Activated CD8-positive, alpha-beta memory T cell treated with anti-CD3 and anti-CD28 coated beads for 1 hour (primary cell): ENCODE data around the gene CELSR1.
A peak's percentile ranks its signal among the peaks of the same experiment; 100 is the strongest.

Experiments
- DNase-seq, 2 donors: peaks; one replicate each; pipeline ENCODE4 v3.0.0-alpha.2; 2020; ENCODE audit warnings: low read depth in 1 of 2; ENCODE audit errors: extremely low read depth in 1 of 2

CELSR1 gene

DNA sequence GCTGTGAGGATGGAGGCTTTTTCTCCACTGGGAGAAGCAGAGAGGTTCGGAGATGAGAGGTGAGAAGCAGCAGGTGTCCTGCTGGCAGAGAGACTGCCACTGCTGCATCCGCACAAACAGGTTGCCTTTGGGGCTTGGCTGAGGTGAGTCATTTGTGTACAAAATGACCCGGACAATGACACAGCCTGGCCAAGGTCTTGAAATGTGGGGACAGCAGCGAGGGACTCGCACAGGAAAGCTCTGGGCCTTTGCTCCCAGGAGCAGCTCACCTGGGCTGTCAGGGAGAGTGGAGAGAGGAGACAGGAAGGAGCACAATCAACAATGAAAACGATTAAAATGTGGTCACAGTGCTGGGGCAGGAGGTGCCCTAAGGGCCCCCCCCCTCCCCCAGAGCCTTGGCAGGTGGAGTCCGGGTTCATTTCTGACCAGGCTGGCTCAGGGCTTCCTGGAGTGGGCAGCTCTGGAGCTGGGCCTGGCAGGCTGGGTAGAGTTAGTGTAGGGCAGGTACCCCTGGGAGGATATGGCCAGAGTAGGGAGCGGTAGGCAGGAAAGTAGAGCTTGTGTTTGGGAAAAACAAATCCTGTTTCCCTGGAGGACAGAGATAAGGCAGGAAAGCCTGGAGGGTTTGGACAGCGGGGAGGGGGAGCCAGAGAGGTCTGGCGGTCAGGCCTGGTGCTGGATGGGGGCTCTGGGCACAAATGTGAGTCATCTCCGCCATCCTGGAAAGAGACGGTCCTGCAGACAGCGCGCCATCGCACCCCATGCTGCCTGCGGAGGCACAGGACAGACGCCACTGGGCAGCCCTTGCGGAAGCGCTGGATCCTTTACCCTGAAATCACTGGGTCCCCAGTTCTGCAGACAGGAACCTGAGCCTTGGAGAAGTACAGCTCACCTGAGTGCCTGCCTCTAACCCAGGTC is 37.8 kb upstream of the CELSR1 start:
- no peak for DNase-seq

DNA sequence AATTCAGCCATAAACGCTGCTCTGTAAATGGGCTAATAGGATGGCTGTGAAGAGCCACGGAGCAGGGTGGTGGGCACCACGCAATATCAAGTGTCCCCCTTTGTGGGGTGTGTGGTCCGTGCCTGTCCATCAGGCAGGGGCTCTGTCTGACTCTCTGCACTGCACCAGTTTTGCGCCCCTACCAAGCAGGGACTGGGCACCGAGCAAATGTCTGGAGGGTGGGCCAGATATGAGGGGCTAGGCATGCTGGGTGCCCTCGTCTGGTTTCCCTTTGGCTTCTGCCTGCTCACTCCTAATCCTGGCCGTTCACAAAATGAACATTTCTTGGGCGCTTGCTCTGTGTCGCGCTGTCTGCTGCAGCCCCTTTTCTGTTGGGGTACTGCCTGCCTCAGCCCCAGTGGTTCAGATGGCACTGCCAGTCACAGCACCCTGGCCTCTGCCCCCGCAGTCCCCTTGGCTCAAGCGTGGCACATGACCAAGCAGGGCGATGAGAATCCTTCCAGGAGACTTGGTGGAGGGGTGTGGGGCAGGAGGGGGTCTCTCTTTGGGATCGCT is 37.1 kb upstream of the CELSR1 start:
- DNase-seq = no peak

DNA sequence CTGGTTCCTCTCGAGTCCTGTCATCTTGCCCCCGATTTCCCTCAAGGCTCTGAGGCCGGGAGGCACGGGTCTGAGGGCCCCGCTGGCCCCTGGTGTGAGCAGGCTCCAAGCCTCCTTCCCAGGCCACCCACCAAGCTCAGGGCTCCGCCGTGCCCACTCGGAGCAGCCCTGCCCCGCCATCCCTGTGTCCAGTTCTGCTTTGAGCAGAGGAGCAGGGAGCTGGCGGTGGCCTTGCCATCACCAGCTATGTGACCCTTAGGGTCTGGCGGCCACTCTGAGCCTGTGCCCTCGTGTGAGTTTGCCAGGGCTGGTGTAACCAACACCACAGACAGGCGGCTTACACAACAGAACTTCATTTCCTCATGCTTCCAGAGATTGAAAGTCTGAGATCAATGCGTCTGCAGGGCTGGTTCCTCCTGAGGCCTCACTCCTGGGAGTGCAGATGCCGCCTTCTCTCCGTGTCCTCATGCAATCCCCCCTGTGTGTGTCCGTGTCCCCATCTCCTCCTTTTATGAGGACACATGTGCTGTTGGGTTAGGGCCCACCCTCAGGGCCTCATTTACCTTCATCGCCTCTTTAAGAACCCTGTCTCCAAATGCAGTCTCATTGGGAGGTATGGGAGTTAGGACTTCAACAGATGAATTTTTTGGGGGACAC is 36.5 kb upstream of the CELSR1 start:
- DNase-seq = no peak

DNA sequence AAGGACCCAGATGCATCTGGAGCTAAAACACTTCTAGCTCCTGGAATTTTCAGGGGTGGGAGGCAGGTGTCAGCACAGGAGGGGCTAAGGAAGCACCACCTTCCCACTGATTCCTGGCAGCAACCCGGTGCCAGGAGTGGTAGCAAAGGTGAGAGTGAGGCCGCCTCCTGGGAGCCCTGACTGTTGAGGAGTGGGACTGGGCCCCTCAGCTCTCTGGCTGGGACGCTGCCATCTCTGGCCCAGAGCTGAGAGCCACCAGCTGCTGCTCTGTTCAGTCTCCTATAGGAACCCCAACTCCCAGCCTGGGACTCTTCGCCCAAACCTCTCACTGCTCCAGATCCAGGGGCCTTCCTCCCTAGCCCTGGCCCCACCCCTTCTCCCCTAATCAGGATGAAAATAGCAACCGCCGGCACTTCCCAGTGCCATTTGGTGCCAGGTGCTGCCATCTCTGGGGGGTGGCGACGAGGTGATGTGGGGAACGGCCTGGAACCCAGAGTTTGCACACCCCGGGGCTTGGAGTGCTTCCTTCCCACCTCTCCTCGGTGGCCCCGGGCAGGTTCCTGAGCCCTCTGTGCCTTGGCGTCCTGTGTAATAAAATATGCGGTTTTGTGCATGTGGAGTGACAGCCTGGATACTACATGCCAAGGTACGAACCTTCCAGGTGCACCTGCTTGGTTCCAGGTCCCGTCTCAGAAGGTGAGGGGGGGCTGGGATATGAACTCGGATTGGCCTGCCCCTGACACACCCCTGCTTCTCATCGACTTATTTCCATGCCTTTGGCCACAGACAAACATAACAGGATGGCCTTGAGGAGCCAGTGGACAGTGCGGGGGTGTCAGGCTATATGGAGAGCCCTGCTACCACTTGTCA is 35.7 kb upstream of the CELSR1 start:
- no peak for DNase-seq

DNA sequence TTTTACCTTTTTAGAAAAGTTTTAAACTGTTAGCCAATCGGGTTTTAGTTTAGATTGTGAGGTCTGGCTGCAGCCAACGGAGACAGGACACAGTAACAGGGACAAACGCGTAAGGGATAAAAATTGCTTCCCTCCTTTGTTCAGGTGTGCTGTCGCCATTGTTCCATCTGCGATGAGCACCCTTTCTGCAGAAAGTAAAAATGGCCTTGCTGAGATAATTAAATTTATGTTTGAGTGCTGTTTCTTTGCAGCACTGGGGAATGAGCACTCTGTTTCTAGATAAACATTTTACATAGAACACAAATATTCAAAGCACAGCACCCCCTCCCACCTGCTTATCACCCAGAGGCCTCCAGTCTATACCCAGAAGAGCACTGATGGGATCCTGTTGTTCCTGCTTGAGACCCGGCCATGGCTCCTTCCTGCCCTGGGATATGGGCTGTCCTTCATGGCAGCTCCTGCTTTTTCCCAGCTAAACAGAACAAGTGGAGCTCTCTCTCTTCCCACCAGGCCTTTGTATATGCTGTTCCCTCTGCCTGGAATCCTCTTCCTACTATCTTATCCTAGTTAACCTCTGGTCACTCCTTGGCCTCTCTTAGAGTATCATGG is 34.3 kb upstream of the CELSR1 start:
- DNase-seq = no peak

DNA sequence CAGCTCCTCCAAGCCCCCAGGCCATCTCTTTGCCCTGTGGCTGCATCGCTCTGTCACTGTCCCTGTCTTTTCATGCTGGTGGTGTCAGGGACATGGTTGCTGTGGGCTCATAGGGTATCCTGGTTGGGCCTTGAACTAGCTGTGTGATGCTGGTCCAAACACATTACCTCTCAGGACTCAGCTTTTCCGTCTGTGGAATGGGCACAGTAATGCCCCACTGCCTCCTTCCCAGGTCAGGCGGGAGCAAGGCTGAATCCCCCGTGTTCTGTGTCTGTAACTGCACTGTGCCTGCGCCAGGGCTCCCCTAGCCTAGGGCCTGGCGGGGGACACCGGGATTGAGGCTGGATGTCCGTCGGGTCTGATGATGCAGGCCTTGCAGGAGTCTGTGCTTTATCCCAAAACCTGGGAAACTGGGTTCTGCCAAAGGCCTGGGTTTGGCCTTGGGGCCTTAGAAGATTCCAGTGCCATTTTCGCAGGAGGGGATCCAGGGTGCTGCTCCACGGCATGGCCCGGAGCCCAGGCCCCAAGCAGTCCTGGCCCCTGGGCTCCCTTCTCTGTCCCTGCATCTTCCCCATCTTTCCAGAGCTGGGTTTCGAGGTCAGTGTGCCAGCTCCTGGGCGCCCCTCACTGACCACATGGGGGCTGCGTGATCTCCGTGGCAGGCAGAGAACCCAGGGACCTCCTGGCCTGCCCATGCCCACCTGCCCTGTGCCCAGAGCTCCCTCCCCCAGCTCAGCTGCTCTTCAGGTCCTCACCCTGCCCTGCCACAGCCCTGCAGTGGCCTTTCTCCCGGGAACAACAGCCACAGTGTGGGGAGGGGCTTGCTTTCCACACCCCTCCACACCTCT is 32.7 kb upstream of the CELSR1 start:
- no peak for DNase-seq

DNA sequence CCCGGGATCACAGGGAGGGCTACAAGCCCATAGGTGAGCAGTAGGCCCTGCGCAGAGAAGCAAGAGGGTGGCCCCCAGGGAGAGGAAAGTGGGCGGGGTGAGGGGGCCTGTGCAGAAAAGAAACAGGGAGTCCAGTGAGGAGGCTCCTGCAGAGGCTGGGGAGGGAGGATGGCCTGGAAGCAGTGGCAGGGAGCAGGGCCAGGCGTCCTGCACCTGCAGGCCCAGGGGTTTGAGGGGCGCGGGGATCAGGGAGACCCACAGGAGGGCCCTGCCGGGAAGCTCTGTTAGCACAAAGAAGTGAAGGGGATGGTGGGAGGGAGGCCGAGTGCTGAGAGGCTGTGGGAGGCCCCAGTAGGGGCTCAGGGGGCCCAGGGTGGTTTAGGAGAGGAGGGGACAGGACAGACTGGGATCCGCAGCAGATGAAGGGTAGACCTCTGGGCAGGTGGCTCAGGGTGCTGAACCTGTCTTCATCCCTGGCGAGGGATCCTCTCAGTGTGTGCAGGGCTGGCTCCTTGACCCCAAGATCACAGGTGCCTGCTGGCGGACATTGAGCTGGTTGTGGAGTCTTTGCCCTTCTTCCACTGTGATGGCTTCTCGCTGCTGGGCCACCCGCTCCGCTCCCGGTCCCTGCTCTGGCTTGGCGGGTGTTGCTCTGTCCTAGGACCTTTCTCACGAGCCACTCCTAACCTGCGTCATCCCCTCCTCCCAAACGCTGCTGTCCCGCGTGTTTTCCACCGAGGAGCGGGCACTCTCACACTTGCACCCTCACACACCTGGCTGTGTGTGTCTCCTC is 31.8 kb upstream of the CELSR1 start:
- no peak for DNase-seq

DNA sequence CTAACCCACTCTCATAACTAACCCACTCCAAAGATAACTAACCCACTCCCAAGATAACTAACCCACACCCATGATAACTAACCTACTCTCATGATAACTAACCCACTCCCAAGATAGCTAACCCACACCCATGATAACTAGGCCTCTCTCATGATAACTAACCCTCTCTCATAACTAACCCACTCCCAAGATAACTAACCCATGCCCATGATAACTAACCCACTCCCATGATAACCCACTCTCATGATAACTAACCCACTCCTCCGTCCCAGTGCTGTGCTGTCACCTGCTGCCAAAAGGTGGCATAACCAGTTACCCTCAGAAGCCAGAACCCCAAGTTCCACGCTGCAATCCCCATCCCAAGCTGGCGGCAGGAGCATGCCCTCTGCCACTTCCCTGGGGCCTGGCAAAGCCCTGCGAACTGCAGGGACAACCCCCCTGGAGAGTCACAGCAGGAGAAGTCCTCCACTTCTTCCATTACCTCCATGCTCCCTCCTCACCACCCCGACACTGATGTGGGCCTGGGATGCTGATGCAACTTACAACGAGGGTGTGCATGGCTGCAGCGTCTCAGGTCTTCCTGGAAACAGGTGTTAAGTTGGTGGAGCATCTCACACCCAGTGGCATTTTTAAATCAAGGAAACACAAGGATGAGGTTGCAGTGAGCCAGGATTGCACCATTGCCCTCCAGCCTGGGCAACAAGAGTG is 30.8 kb upstream of the CELSR1 start:
- DNase-seq = no peak

DNA sequence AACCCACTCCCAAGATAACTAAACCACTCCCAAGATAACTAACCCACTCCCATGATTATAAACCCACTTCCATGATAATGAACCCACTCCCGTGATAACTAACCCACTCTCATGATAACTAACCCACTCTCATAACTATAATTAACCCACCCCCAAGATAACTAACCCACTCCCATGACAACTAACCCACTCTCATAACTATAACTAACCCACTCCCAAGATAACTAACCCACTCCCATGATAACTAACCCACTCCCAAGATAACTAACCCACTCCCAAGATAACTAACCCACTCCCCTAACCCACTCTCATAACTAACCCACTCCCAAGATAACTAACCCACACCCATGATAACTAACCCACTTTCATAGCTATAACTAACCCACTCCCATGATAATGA is 30.1 kb upstream of the CELSR1 start:
- DNase-seq = no peak

DNA sequence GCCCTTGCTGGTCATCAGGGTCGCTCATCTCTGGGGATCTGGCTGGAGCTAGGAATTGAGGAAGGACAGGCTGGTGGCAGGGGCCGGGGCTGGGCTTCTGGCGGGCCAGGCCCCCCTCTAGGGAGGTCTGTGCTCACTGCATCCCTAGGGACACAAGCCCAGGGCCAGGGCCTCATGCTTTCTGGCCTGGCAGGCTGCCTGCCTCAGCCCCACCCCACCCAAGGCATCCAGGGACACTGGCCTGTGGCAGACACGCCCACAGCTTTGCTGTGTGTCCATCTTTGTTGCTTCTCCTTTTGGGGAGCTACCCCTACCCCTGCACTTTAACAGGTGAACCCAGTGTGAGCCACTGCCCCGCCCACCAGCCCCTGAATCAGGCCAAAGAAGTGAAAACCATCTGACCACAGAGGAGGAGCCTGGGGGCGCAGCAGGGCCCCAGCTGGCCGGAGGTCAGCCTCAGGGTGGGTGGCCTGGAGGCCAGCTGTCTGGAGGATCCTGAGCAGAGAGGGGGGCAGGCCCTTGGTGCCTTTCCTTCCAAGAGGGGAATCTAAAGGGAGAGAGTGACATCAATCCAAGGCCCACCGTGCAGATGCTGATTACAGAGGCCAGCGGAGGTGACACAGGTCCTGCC is 26.8 kb upstream of the CELSR1 start:
- DNase-seq = no peak

DNA sequence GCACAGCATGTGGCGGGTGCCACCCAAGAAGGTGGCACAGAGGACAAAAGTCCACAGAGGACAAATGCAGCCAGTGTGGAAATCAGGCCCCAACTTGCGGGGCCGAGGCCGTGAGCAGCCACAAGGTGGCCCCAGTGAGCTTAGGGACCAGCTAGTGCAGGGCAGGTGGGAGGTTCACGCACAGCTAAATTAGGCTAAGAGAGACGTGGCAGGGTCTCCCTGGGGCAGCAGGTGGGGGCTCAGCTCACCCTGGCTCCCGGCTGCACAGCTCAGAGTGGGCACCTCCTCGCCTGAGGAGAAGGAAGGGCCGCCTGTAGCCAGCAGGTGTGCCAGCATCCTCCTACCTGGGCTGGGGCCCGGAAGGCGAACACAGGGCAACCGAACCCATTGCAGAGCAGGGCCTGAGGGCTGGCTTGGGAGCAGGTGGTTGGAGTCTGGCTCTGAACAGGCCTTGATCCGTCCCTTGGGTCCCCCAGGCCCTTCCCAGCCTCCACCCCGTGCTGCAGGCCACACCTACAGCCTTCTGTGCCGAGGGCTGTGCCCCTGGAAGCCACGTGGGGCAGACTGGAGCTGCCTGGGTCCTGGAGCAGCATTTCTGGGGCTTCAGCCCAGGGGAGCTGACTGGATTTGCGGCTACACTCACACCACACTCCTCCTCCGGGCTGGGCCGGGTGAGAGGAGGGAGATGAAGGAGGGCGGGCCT is 26.1 kb upstream of the CELSR1 start:
- DNase-seq = peak; percentile 47 to 71

DNA sequence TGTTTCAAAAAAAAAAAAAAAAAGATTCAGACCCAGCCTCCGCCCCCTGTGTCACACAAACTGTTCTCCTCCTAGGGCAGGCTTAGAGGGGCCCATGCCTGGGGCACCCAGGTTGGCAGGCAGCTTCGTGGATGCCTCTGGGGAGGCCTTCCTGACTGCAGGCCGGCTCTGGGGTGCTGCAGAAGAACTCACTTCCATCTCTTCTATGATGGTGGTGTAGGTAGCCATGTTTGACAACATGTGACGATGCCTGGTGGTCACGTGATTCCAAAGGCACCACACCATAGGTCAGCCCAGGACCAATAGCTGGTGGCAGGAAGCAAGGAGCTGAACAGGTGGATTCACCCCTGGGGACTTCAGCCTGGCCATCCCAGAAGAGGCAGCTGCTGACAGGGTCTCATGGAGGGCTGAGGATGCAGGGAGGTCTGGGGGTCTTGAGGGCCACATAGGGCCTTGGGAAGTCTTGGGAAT is 24.1 kb upstream of the CELSR1 start:
- DNase-seq = no peak

DNA sequence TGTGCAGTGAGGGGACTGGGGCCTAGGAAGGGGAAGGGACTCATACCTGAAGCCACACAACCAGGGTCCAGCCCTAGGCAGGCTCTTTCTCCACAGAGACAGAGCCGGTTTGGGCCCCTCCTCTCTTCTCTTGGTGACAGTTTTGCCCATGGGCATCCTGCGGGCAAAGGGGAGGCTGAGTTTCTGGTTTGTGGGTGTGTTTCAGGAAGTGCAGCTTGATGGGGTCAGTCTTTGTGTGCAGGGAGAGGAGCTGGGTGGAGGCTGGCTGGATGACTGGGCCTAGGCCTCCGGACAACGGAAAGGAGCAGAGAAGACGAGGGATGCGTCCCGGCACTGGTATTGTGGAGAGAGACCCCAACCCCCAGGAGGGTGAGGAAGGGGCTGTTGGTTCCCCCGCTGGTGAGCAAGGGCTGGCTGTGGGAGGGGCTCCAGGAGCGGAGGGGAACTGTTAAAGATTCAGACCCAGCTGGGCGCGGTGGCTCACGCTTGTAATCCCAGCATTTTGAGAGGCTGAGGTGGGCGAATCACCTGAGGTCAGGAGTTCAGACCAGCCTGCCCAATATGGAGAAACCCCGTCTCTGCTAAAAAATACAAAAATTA is 23.4 kb upstream of the CELSR1 start:
- no peak for DNase-seq

DNA sequence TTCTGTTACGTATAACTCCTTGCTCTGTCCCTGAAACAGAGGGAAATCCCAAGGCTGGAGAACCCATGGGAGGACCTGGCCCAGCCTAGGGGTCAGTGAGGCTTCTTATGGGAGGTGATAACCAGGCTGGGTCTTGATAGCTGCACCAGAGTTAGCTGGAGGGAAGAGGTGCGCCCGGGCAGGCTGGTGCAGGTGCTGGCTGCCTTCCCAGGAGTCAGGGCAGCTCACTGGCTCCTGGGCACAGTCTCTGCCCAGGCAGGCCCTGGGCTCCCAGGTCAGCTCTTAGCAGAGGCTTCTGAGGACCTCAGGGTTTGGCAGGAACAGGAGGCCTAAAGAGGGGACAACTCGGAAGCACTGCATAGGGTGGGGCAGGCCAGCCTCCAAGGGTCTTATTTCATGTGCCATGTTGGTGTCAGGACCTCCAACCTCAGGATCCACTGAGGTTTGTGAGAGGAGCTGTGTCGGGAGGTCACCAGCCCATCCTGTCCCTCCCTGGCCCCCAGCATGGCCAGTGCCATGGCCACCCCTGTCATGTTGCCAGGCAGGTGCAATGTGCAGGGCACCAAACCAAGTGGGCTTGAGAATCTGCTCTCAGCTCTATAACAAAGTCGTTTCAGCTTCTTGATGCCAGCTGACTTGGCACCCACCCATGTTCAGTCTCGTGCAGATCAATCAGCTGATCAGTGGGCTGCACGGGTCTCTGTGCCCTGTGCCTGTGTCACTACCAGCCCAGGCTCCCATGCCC is 20.5 kb upstream of the CELSR1 start:
- DNase-seq = no peak

DNA sequence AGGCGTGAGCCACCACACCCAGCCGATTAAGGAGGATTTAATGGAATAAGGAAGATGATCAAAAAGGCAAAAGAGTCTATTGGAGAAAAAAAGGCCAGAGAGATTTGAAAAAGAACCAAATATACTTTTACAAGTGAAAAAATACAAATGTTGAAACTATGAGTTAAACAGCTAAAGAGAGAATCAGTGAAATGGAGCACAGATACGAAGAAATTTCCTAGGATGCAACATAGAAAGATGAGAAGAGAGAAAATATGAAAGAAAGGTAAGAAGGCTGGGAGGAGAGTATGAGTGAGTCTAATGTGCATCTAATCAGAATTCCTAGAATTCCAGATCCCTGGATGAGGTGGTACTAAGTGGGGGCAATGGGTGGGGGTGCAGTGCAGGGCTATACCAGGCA is 19.4 kb upstream of the CELSR1 start:
- DNase-seq = no peak

DNA sequence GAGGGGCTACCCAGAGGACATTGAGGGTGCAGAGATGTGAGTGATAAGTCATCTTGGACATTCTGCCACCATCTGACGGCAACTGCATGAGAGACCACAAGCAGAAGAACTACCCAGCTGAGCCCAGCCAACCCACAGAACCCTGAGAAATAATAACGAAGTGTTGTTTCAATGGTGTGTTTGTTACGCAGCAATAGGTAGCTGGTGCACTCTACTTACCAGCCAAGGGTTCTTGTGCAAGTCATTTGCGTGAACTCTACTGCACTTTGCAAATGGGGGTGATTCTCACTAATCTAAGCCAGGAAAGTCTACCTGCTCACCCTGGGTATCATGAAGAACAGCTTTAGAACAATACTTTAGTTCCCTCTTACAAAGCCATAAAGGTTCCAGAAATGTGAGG is 15.8 kb upstream of the CELSR1 start:
- DNase-seq = no peak
